Thoracic aorta (tissue), 2 donors: ENCODE data around the gene LIMCH1. TPM values are rescaled to one million over a fixed set of nuclear protein-coding genes. Genes with fewer than 3 reads are reported as not detected.

Experiments
- ATAC-seq: fragments of 150-250 bp; one replicate; pipeline ENCODE4 v1.8.0; 2017; ENCODE audit warnings: low read depth; ENCODE audit not compliant: insufficient number of reproducible peaks, low FRiP score
- DNase-seq: peaks from one replicate; pipeline ENCODE4 v3.0.0-alpha.2; 2020; ENCODE audit warnings: low spot score
- H3K27ac ChIP-seq, 2 donors: fragments of 200-600 bp; sonication (generic); 1 replicate in 1 of 2; 2 replicates in 1 of 2; pipeline ENCODE4 v1.5.1; 2016; ENCODE audit warnings: mild to moderate bottlenecking in 2 of 2, moderate library complexity in 2 of 2
- H3K27me3 ChIP-seq: fragments of 200-600 bp; sonication (generic); replicated peaks from 2 replicates; pipeline ENCODE4 v1.6.0; 2016; ENCODE audit warnings: mild to moderate bottlenecking; ENCODE audit not compliant: insufficient read depth
- H3K36me3 ChIP-seq: fragments of 200-600 bp; sonication (generic); one replicate; pipeline ENCODE4 v1.5.1; 2016
- H3K4me1 ChIP-seq, 2 donors: fragments of 200-600 bp; sonication (generic); 1 replicate in 1 of 2; 2 replicates in 1 of 2; pipeline versions ENCODE4 v1.5.1 to v1.6.0; 2016; ENCODE audit warnings: low read depth in 2 of 2, mild to moderate bottlenecking in 1 of 2; ENCODE audit not compliant: control insufficient read depth in 1 of 2
- H3K4me3 ChIP-seq: fragments of 200-600 bp; sonication (generic); 2 replicates; pipeline ENCODE4 v1.5.1; 2016; ENCODE audit warnings: mild to moderate bottlenecking
- H3K9me3 ChIP-seq: fragments of 200-600 bp; sonication (generic); 2 replicates; pipeline ENCODE4 v1.5.1; 2016
- CTCF ChIP-seq: fragments of 200-600 bp; sonication (generic); IDR thresholded peaks from one replicate; pipeline ENCODE4 v1.5.1; 2019; ENCODE audit warnings: antibody characterized with exemption
- total RNA-seq, 2 donors: library from RNA; depleted of rRNA; stranded (reverse); fragments of >200 nt; gene quantifications; one replicate each; pipeline versions ENCODE4 v1.1.0 to v1.2.3, GENCODE V29; 2016

LIMCH1 gene
- total RNA-seq, 2 donors from 2014 or later, result 95.3 to 158 TPM

- Histone ChIP-seq H3K36me3 (no peaks in the 10 kb centered on the region), H3K4me3 (no peak overlapping the region), H3K27ac (no peak overlapping the region), H3K27me3 (no peaks in the 10 kb centered on the region), H3K4me1 (no peaks in the 10 kb centered on the region), H3K9me3 (no peaks in the 10 kb centered on the region)
- ATAC-seq (no peak), DNase-seq (no peak)
- TF ChIP-seq CTCF, result no peak
These were observed 176.5 kb downstream of the LIMCH1 start for GRCh38 chr4:41714364-41715000.

- no peaks in the 10 kb centered on the region for H3K9me3 ChIP-seq
- DNase-seq, result no peak
- no peaks in the 10 kb centered on the region for H3K4me1 ChIP-seq
- no peak overlapping the region for H3K27ac ChIP-seq
- H3K36me3 ChIP-seq, result no peaks in the 10 kb centered on the region
- no peak overlapping the region for H3K4me3 ChIP-seq
- TF ChIP-seq CTCF, result no peak
- H3K27me3 ChIP-seq, result no peaks in the 10 kb centered on the region
- no peak for ATAC-seq
These were observed 177.2 kb downstream of the LIMCH1 start for GRCh38 chr4:41715155-41715554.

DNA sequence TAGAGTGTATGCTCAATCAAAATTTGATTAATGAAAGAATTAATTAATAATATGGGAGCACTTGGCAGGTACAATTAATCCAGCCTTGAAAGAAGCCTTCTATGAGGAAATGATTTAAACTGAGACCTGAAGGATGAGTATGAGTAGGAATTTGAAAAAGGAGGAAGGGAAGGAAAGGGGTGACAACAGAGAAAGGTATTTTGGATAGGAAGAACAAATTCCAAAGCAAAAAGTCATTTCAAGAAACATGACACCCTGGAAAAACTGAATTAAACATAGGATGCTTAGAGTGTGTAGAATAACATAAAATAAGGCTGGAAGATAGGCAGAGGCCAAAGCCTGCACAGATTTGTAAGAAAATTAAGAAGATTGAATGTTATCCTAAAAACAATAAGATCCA lies 180.9 kb downstream of the LIMCH1 start:
- no peaks in the 10 kb centered on the region for H3K4me1 ChIP-seq
- ATAC-seq (no peak), DNase-seq (no peak)
- H3K9me3 ChIP-seq, result no peaks in the 10 kb centered on the region
- TF ChIP-seq CTCF, result no peak
- no peak overlapping the region for H3K27ac ChIP-seq
- H3K36me3 ChIP-seq, result no peaks in the 10 kb centered on the region
- H3K4me3 ChIP-seq, result no peak overlapping the region
- no peaks in the 10 kb centered on the region for H3K27me3 ChIP-seq

- Histone ChIP-seq H3K4me1 (no peaks in the 10 kb centered on the region), H3K27me3 (no peaks in the 10 kb centered on the region), H3K27ac (no peak overlapping the region), H3K4me3 (no peak overlapping the region), H3K36me3 (no peaks in the 10 kb centered on the region), H3K9me3 (no peaks in the 10 kb centered on the region)
- ATAC-seq (no peak), DNase-seq (no peak)
- no peak for TF ChIP-seq CTCF
These were observed 181.5 kb downstream of the LIMCH1 start for GRCh38 chr4:41719417-41719816.

DNA sequence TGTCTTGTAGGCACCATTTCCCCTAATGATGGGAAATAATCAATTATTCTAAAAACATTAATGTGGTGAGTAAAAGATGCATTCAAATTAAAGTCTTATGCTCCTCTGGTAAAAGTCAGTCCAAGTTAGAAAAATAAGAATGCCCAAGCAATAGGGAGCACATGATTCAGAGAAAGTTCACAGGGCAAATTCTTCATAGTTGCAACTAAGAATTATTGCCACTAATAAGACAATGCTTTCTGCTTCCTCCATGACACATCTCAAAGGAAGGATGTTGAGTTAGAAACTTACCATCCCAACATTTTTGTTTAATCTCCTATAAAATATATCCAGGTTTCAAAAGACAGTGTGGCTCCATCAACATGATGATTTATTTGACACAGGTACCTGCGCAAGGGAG lies 184.2 kb downstream of the LIMCH1 start:
- peaks cover 3% of the 10 kb centered on the region for H3K9me3 ChIP-seq
- no peaks in the 10 kb centered on the region for H3K4me1 ChIP-seq
- no peak for ATAC-seq
- no peaks in the 10 kb centered on the region for H3K27me3 ChIP-seq
- H3K36me3 ChIP-seq, result no peaks in the 10 kb centered on the region
- TF ChIP-seq CTCF, result no peak
- no peak overlapping the region for H3K4me3 ChIP-seq
- no peak for DNase-seq
- no peak overlapping the region for H3K27ac ChIP-seq
